HepG2 (cell line): ENCODE data around the gene ALS2CL. TPM values are rescaled to one million over a fixed set of nuclear protein-coding genes. Genes with fewer than 3 reads are reported as not detected.

Experiments used
- ATAC-seq: fragments of 200-7000 bp; cut with Tn5 transposase; 3 replicates; pipeline ENCODE4 v1.9.1; 2020; ENCODE audit warnings: mild to moderate bottlenecking, moderate library complexity
- BruUV-seq: library from RNA; stranded (reverse); fragments of 400-500 nt; replicated peaks from 2 replicates; lab custom pipeline; 2021; lab: Mats Ljungman, UMichigan
- CTCF ChIA-PET: fragments of 300-600 bp; formaldehyde crosslinking; extraction: SDS; loops from one replicate; lab custom pipeline; 2021; ENCODE audit warnings: low total read pairs, inconsistent platforms, low intra/inter-chr PET ratio; lab: Yijun Ruan, JAX
- POLR2A ChIA-PET: fragments of 350-600 bp; sonication (Branson Sonifier 250); formaldehyde crosslinking; loops from one replicate; lab custom pipeline; 2020; ENCODE audit warnings: antibody characterized with exemption, inconsistent platforms; lab: Yijun Ruan, JAX
- DNase-seq: peaks from one replicate; pipeline ENCODE4 v3.0.0-alpha.2; 2015; ENCODE audit warnings: low spot score
- FAIRE-seq: peaks from 3 replicates; lab custom pipeline; 2011; peaks lifted over from hg19 to GRCh38; lab: Jason Lieb, UNC
- H2AFZ ChIP-seq: one replicate; pipeline ENCODE4 v1.6.1; 2011; ENCODE audit warnings: low read length, inconsistent platforms
- H3K27ac ChIP-seq: fragments of 300-600 bp; 3 replicates; pipeline ENCODE4 v1.8.0; 2011; ENCODE audit warnings: mixed run types, mild to moderate bottlenecking, mixed read lengths, low read length, inconsistent platforms; ENCODE audit not compliant: insufficient read depth; ENCODE audit errors: extremely low read length
- H3K27me3 ChIP-seq, 2 experiments: fragments of 200-600 bp in 1 of 2; 2 replicates in 1 of 2; 3 replicates in 1 of 2; pipeline versions ENCODE4 v1.6.0 to v1.8.0; 2011; ENCODE audit warnings: low read length in 2 of 2, mild to moderate bottlenecking in 2 of 2, moderate library complexity in 2 of 2, inconsistent platforms in 1 of 2; ENCODE audit not compliant: insufficient read depth in 2 of 2, control insufficient read depth in 1 of 2
- H3K36me3 ChIP-seq, 2 experiments: fragments of 200-600 bp in 1 of 2; replicated peaks in 1 of 2; 2 replicates in 1 of 2; 3 replicates in 1 of 2; pipeline versions ENCODE4 v1.5.1 to v1.8.0; 2011; ENCODE audit warnings: low read length in 2 of 2, inconsistent platforms in 1 of 2; ENCODE audit not compliant: insufficient read depth in 2 of 2, control insufficient read depth in 1 of 2
- H3K4me1 ChIP-seq: 2 replicates; pipeline ENCODE4 v1.5.1; 2012; ENCODE audit warnings: low read length, inconsistent platforms; ENCODE audit not compliant: insufficient read depth
- H3K4me2 ChIP-seq: 2 replicates; pipeline ENCODE4 v1.6.0; 2011; ENCODE audit warnings: low read depth, low read length, inconsistent platforms
- H3K4me3 ChIP-seq, 3 experiments: fragments of 200-600 bp in 1 of 3; sonication (generic), shearing (Covaris generic) in 1 of 3; replicated peaks in 1 of 3; 2 replicates each; pipeline ENCODE4 v1.5.1; 2011 to 2016; ENCODE audit warnings: low read length in 3 of 3, inconsistent platforms in 2 of 3, low read depth in 2 of 3, mild to moderate bottlenecking in 2 of 3, control low read depth in 1 of 3, mixed read lengths in 1 of 3; ENCODE audit not compliant: insufficient read depth in 1 of 3
- H3K79me2 ChIP-seq: one replicate; pipeline ENCODE4 v1.6.1; 2011; ENCODE audit warnings: low read length, inconsistent platforms; ENCODE audit not compliant: insufficient read depth
- H3K9ac ChIP-seq: 2 replicates; pipeline ENCODE4 v1.6.0; 2011; ENCODE audit warnings: mild to moderate bottlenecking, low read depth, low read length, inconsistent platforms; ENCODE audit not compliant: insufficient read depth
- H3K9me3 ChIP-seq: 2 replicates; pipeline ENCODE4 v1.5.1; 2012; ENCODE audit warnings: mild to moderate bottlenecking, low read length
- H4K20me1 ChIP-seq: 2 replicates; pipeline ENCODE4 v1.6.0; 2011; ENCODE audit warnings: inconsistent platforms, mild to moderate bottlenecking, low read length, moderate library complexity; ENCODE audit not compliant: insufficient read depth
- ARNTL ChIP-seq: sonication (generic); formaldehyde crosslinking; IDR thresholded peaks from 2 replicates; pipeline ENCODE4 v1.4.0; 2020; ENCODE audit warnings: mild to moderate bottlenecking, missing genetic modification reagents
- ATAD3A ChIP-seq: sonication (generic); formaldehyde crosslinking; IDR thresholded peaks from 2 replicates; pipeline ENCODE4 v1.4.0; 2020; ENCODE audit warnings: missing genetic modification reagents
- BCLAF1 ChIP-seq: fragments of 450-650 bp; IDR thresholded peaks from 2 replicates; pipeline ENCODE4 v1.6.1; 2017; ENCODE audit warnings: mild to moderate bottlenecking
- BRD4 ChIP-seq: sonication (generic); formaldehyde crosslinking; IDR thresholded peaks from 2 replicates; pipeline ENCODE4 v1.4.0; 2020; ENCODE audit warnings: missing genetic modification reagents
- CEBPZ ChIP-seq: IDR thresholded peaks from 2 replicates; pipeline ENCODE4 v1.6.1; 2012; ENCODE audit warnings: low read length, improper control_type of control experiment
- DPF2 ChIP-seq: sonication (generic); formaldehyde crosslinking; IDR thresholded peaks from 2 replicates; pipeline ENCODE4 v1.4.0; 2020; ENCODE audit warnings: mild to moderate bottlenecking, low read depth, missing genetic modification reagents, borderline replicate concordance
- E2F5 ChIP-seq: sonication (generic); formaldehyde crosslinking; conservative IDR thresholded peaks from 2 replicates; pipeline ENCODE4 v1.4.0; 2020; ENCODE audit warnings: missing genetic modification reagents
- HDAC6 ChIP-seq: fragments of 200-600 bp; sonication (generic); IDR thresholded peaks from 2 replicates; pipeline ENCODE4 v1.7.0; 2017; ENCODE audit warnings: mild to moderate bottlenecking, antibody characterized with exemption, low read length, low read depth
- HNF4A ChIP-seq: sonication (generic); formaldehyde crosslinking; IDR thresholded peaks from 2 replicates; pipeline ENCODE4 v1.4.0; 2020; ENCODE audit warnings: missing genetic modification reagents
- KLF13 ChIP-seq: sonication (generic); formaldehyde crosslinking; IDR thresholded peaks from 2 replicates; pipeline ENCODE4 v1.4.0; 2020; ENCODE audit warnings: mild to moderate bottlenecking, missing genetic modification reagents
- MAFG ChIP-seq: sonication (generic); formaldehyde crosslinking; IDR thresholded peaks from 2 replicates; pipeline ENCODE4 v1.5.1; 2020; ENCODE audit warnings: mild to moderate bottlenecking, missing genetic modification reagents
- MLX ChIP-seq: IDR thresholded peaks from 2 replicates; pipeline ENCODE4 v1.6.1; 2016
- NFATC3 ChIP-seq: sonication (generic); formaldehyde crosslinking; IDR thresholded peaks from 2 replicates; pipeline ENCODE4 v1.5.1; 2020; ENCODE audit warnings: mild to moderate bottlenecking, missing genetic modification reagents
- POGZ ChIP-seq: sonication (generic); formaldehyde crosslinking; IDR thresholded peaks from 2 replicates; pipeline ENCODE4 v1.4.0; 2020; ENCODE audit warnings: mild to moderate bottlenecking, missing genetic modification reagents
- SRF ChIP-seq: IDR thresholded peaks from 2 replicates; pipeline ENCODE4 v1.6.1; 2011; ENCODE audit warnings: mild to moderate bottlenecking, low read depth, low read length, moderate library complexity
- WIZ ChIP-seq: sonication (generic); formaldehyde crosslinking; IDR thresholded peaks from 2 replicates; pipeline ENCODE4 v1.5.1; 2020; ENCODE audit warnings: mild to moderate bottlenecking, missing genetic modification reagents
- ZBTB7A ChIP-seq: sonication (generic); formaldehyde crosslinking; IDR thresholded peaks from 2 replicates; pipeline ENCODE4 v1.8.0; 2022; ENCODE audit warnings: mild to moderate bottlenecking, missing genetic modification reagents
- ZNF605 ChIP-seq: sonication (generic); formaldehyde crosslinking; IDR thresholded peaks from 2 replicates; pipeline ENCODE4 v1.8.0; 2022; ENCODE audit warnings: mild to moderate bottlenecking, missing genetic modification reagents
- WGBS: methylation state at CpG from one replicate; pipeline ENCODE4 v1.1.6; 2017; ENCODE audit warnings: low lambda C conversion rate; 5-methylcytosine and 5-hydroxymethylcytosine counted together
- in situ Hi-C: cut with HindIII; loops from 2 replicates; pipeline ENCODE4 v1.10.0; 2017; ENCODE audit warnings: low pct_unique_long_range_greater_than_20kb; ENCODE audit not compliant: extremely low pct_ligation_motif_present
- intact Hi-C: fragments of 100-400 bp; cut with micrococcal nuclease; formaldehyde crosslinking; loops from one replicate; pipeline ENCODE4 v1.10.0; 2022; ENCODE audit not compliant: unreplicated experiment
- polyA plus RNA-seq, 8 experiments: library from polyadenylated mRNA; depleted of rRNA in 3 of 8; stranded (reverse) in 7 of 8; unstranded in 1 of 8; fragments of >200 nt; fragmentation: Illumina TruSeq in 4 of 8; extraction: Trizol in 4 of 8; gene quantifications; 2 replicates each; pipeline versions ENCODE4 v1.2.1 to v1.2.3, GENCODE V29; 2011 to 2016; ENCODE audit warnings: low read depth in 4 of 8, missing spikeins in 1 of 8, mixed read lengths in 1 of 8; ENCODE audit not compliant: insufficient read depth in 1 of 8
- total RNA-seq, 5 experiments: library from RNA; depleted of rRNA; stranded (reverse); fragments of >200 nt; fragmentation: Illumina TruSeq; extraction: Trizol; gene quantifications; 2 replicates each; pipeline ENCODE4 v1.2.3, GENCODE V29; 2016; ENCODE audit warnings: low read depth in 1 of 5

ALS2CL gene
- total and polyA plus RNA-seq, 2 of the 13 experiments (the other 11 are each of a cell fraction or from before 2014, with no cell fraction given) = not detected

- no peak for TF ChIP-seq CEBPZ
- TF ChIP-seq ARNTL (CRISPR knock-in tag) = no peak
- TF ChIP-seq POGZ = no peak
- no peak for TF ChIP-seq WIZ (CRISPR knock-in tag)
- TF ChIP-seq, all 625 proteins: peak for 0
Measured at GRCh38 chr3:46711760-46712159, 18.3 kb upstream of the ALS2CL start (continued).

- Histone ChIP-seq H3K4me3 (no peak overlapping the region), H3K9me3 (no peaks in the 10 kb centered on the region), H3K27ac (no peak overlapping the region), H3K36me3 (no peaks in the 10 kb centered on the region), H4K20me1 (no peaks in the 10 kb centered on the region), H3K9ac (no peak overlapping the region), H3K4me2 (peak overlapping the region; percentile 19; the same call in 1 of the 2 replicates), H3K4me1 (peaks cover 11% of the 10 kb centered on the region), H3K79me2 (no peaks in the 10 kb centered on the region), H3K27me3 (peaks cover 2 to 15% of the 10 kb centered on the region in 2 experiments; a peak in 3 of 5 replicates), H2AFZ (no peak overlapping the region)
- no TSS peak for BruUV-seq
- ATAC-seq = peak; percentile 30; the same call in 1 of the 3 replicates
- ChIA-PET CTCF (no interaction called here), POLR2A (no interaction called here)
- TF ChIP-seq HDAC6 = no peak
- no peak for TF ChIP-seq E2F5 (CRISPR knock-in tag)
- TF ChIP-seq BCLAF1 = no peak
- TF ChIP-seq NFATC3 (CRISPR knock-in tag) = no peak
- no peak for TF ChIP-seq ATAD3A
- TF ChIP-seq ZBTB7A (CRISPR knock-in tag) = no peak
- TF ChIP-seq WIZ (CRISPR knock-in tag) = no peak
- no peak for TF ChIP-seq KLF13 (CRISPR knock-in tag)
- no peak for TF ChIP-seq BRD4 (CRISPR knock-in tag)
- no peak for TF ChIP-seq MLX (CRISPR knock-in tag)
- no peak for TF ChIP-seq ZNF605 (CRISPR knock-in tag)
- TF ChIP-seq DPF2 = no peak
- TF ChIP-seq MAFG (CRISPR knock-in tag) = no peak
- TF ChIP-seq SRF = peak; percentile 81
- 0 out of 2 replicates have a peak, but pooled peaks have one; percentile 4 for TF ChIP-seq HNF4A (CRISPR knock-in tag)
- FAIRE-seq = no peak
- in situ Hi-C loops = loop anchor here (5.0 kb wide), 1 partner anchor 196 kb away; no protein-coding TSS in a partner anchor
- intact Hi-C loops = no loop called here
- no CpG with 5 or more reads among the region's 2 CpGs for WGBS
- DNase-seq = peak; percentile 18
Measured at GRCh38 chr3:46711305-46711704, 17.8 kb upstream of the ALS2CL start.
